Activated T-helper 17 cell treated with anti-CD3 and anti-CD28 coated beads, Interleukin-2, amount 50 U/mL, for 72 hours (primary cell): ENCODE data around the gene HERC5. TPM values are rescaled to one million over a fixed set of nuclear protein-coding genes. Genes with fewer than 3 reads are reported as not detected.
A peak's percentile ranks its signal among the peaks of the same experiment; 100 is the strongest.
"Not testable (repeated sequence)": the region's sequence is repeated elsewhere in the genome, so short reads cannot be mapped to it uniquely, and the experiment has no call there.

ENCODE experiments used
- ATAC-seq: fragments of 150-1000 bp; cut with Tn5 transposase; replicated peaks from 2 replicates; pipeline ENCODE4 v1.10.0; 2021; ENCODE audit warnings: mild to moderate bottlenecking, moderate library complexity
- H3K27ac Mint-ChIP-seq: one replicate; pipeline ENCODE4 v1.8.0; 2022; ENCODE audit warnings: mixed read lengths
- H3K27me3 Mint-ChIP-seq: one replicate; pipeline ENCODE4 v1.8.0; 2022; ENCODE audit warnings: mixed read lengths
- H3K36me3 Mint-ChIP-seq: one replicate; pipeline ENCODE4 v1.8.0; 2022; ENCODE audit warnings: low read depth, mild to moderate bottlenecking, mixed read lengths
- H3K4me1 Mint-ChIP-seq: one replicate; pipeline ENCODE4 v1.8.0; 2022; ENCODE audit warnings: mixed read lengths
- H3K4me3 Mint-ChIP-seq: one replicate; pipeline ENCODE4 v1.8.0; 2022; ENCODE audit warnings: mild to moderate bottlenecking, mixed read lengths
- H3K9me3 Mint-ChIP-seq: one replicate; pipeline ENCODE4 v1.8.0; 2022; ENCODE audit warnings: mixed read lengths
- total RNA-seq, 2 donors: library from RNA; stranded (reverse); gene quantifications; one replicate each; pipeline ENCODE4 v1.2.3, GENCODE V29; 2022

HERC5 gene
- 10 to 100 TPM; 26.1 to 26.9 TPM for total RNA-seq

DNA sequence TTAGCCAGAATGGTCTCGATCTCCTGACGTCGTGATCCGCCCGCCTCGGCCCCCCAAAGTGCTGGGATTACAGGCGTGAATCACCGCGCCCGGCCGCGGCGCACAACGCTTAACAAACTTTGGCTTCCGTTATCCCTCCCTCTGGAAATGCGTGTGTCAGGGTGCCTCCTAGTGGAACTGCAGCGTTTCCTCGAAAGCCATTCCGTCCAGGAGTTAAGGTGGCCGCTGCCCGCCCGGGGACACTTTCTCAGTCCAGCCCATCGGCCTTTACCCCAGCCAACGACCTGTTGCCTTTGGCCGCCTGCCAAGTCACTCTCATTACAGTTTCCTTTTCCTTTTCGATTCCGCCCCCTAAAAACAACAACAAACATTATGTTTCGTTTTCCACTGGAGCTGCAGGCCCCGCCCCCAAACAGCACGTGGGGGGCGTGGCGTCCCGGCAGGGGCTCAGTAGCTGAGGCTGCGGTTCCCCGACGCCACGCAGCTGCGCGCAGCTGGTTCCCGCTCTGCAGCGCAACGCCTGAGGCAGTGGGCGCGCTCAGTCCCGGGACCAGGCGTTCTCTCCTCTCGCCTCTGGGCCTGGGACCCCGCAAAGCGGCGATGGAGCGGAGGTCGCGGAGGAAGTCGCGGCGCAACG is at the start of gene HERC5:
TSS of gene HERC5 (plus strand) at position 450 of the 637 bp plus-strand sequence. CDS start at position 601, 151 bp downstream.
- peak within 1 kb of the TSS; percentile 87 for H3K4me3 Mint-ChIP-seq
- ATAC-seq = peak; percentile 95
- H3K36me3 Mint-ChIP-seq = peaks cover 19% of the 10 kb centered on the region
- H3K9me3 Mint-ChIP-seq = no peaks in the 10 kb centered on the region
- peak within 1 kb of the TSS; percentile 98 for H3K27ac Mint-ChIP-seq
- no peaks in the 10 kb centered on the region for H3K27me3 Mint-ChIP-seq
- H3K4me1 Mint-ChIP-seq = peaks cover 4% of the 10 kb centered on the region

DNA sequence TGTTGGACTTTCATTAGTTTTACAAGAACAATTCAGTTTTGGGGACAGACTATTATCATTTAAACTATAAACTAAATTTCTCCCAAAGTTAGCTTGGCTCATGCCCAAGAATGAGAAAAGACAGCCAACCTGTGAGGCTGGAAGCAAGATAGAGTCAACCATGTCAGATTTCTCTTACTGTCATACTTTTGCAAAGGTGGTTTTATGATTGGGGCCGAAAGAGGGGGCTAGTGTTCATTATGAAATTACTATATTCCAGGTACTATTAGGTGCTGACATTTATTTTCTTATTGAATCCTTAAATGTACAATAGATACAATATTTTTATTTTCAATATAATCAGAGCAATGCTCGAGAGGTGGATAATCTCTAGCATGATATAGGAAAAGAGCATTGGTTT is 47.7 kb upstream of the HERC5 start:
- no peak overlapping the region for H3K27ac Mint-ChIP-seq
- no peak for ATAC-seq
- H3K36me3 Mint-ChIP-seq = peaks cover 63% of the 10 kb centered on the region
- H3K9me3 Mint-ChIP-seq = no peaks in the 10 kb centered on the region
- H3K27me3 Mint-ChIP-seq = no peaks in the 10 kb centered on the region
- no peak overlapping the region for H3K4me3 Mint-ChIP-seq
- peaks cover 17% of the 10 kb centered on the region for H3K4me1 Mint-ChIP-seq

GRCh38 chr4:88409789-88410188 is 47.1 kb upstream of the HERC5 start:
- H3K27ac Mint-ChIP-seq = no peak overlapping the region

DNA sequence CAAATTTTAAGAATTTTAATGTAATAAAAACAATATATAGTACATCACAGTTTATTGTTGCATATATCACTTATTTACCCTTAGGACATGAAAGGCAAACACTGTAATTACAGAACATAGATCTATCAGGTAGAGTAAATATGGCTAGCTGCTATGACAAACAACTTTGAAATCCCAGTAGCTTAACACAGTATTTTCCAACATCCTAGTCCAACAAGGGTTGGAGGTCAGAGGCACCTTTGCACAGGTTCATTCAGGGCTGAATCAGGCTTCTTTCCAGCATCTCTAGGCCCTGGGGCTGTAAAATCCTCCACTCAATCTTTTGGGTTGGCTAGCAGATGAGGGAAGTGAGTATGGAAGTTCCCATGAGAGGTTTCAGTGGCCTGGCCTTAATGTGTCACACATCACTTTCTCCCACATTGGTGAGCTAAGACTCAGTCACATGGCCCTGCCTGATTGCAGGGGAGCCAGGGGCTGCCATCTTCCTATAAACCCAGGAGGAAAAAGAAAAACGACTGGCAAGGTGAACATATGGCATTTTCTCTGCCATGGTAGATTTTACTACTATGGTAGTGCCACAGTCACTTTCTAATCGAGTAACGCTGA is 45.3 kb upstream of the HERC5 start:
- H3K36me3 Mint-ChIP-seq = peaks cover 75% of the 10 kb centered on the region

More at GRCh38 chr4:88409789-88410188, 47.1 kb upstream of the HERC5 start:
- Mint-ChIP-seq H3K27me3 (no peaks in the 10 kb centered on the region), H3K36me3 (peaks cover 68% of the 10 kb centered on the region), H3K9me3 (no peaks in the 10 kb centered on the region), H3K4me1 (peaks cover 17% of the 10 kb centered on the region), H3K4me3 (no peak overlapping the region)
- ATAC-seq = no peak

DNA sequence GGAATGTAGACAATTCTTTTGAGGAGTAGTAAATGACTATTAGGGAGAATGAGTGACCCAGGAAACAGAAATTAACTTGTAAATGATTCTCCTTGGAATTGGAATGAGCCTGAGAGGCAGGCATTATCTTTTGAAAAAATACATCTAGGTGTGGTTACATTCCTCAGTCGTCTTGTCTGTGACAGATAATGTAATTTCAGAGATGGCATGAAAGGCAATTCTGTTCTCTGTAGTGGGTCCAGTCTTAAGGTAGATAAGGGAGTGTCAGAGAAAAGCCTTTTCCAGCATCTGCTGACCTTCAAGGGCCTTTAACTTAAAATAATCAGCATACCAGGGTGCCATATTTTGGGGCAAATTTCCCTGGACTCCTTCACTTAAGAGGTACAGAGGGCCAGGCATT is 43.1 kb upstream of the HERC5 start:
- ATAC-seq = no peak
- no peak overlapping the region for H3K27ac Mint-ChIP-seq
- H3K36me3 Mint-ChIP-seq = peaks cover 76% of the 10 kb centered on the region

More for the DNA sequence above, 45.3 kb upstream of the HERC5 start:
- ATAC-seq = peak; percentile 98
- Mint-ChIP-seq H3K4me3 (no peak overlapping the region), H3K9me3 (no peaks in the 10 kb centered on the region), H3K27me3 (no peaks in the 10 kb centered on the region), H3K4me1 (peaks cover 17% of the 10 kb centered on the region), H3K27ac (no peak overlapping the region)

DNA sequence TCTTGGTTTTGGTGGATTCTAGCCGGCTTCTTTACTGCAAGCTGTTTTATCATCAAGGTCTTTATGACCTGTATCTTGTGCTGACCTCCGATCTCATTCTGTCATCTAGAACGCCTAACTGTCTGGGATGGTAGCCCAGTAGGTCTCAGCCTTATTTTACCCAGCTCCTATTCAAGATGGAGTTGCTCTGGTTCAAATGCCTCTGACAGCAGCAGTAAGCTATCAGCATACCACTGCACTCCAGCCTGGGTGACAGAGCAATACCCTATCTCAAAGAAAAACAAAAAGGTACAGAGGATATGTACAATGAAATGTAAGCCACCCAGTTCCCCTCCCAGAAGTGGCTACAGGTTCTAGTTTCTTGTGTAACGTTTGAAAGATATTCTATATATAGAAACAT is 42.2 kb upstream of the HERC5 start:
- Mint-ChIP-seq H3K27me3 (no peaks in the 10 kb centered on the region), H3K36me3 (peaks cover 68% of the 10 kb centered on the region), H3K4me1 (peaks cover 12% of the 10 kb centered on the region), H3K27ac (no peak overlapping the region), H3K9me3 (no peaks in the 10 kb centered on the region), H3K4me3 (no peak overlapping the region)
- no peak for ATAC-seq

More for the DNA sequence above, 43.1 kb upstream of the HERC5 start:
- Mint-ChIP-seq H3K27me3 (no peaks in the 10 kb centered on the region), H3K4me3 (no peak overlapping the region), H3K4me1 (peaks cover 12% of the 10 kb centered on the region), H3K9me3 (no peaks in the 10 kb centered on the region)

DNA sequence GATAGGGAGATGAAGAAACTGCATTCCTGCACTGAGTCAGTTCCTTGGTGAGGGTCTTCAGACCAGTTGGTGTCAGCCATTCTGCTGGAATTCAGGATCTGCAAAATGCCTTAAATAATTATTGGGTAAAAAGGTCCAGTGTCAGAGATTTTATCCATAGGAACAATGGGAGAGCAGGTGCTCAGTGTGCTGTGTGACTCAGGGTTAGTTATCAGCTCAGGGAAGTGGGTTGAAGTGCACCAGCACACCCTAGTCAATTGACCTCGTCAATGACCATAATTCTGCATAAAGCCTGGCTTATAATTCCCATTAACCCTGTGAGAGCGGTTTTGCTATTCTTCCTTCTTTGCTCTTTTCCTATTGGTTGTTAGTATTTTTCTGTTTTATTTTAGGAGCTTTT is 40.9 kb upstream of the HERC5 start:
- Mint-ChIP-seq H3K4me1 (peaks cover 16% of the 10 kb centered on the region), H3K36me3 (peaks cover 56% of the 10 kb centered on the region), H3K27ac (no peak overlapping the region), H3K27me3 (no peaks in the 10 kb centered on the region), H3K4me3 (no peak overlapping the region), H3K9me3 (no peaks in the 10 kb centered on the region)
- no peak for ATAC-seq

DNA sequence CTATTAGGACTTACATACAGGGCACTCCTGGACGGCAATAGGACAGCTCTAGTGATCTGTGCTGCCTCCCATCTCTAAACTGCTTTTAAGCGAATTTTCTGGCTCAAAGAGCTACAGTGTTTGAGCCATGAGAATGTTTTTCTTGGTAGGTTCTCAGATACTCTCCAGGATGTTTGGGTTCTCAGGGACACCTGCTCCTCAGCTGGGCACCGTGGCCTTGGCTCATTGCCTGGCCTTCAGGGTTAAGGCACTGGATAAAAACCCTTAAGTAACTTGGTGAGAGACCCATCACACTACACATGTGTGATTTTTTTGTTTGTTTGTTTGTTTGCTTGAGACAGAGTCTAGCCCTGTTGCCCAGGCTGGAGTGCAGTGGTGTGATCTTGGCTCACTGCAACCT is 38.5 kb upstream of the HERC5 start:
- Mint-ChIP-seq H3K27me3 (no peaks in the 10 kb centered on the region), H3K4me1 (peaks cover 9% of the 10 kb centered on the region), H3K27ac (no peak overlapping the region), H3K4me3 (no peak overlapping the region), H3K9me3 (no peaks in the 10 kb centered on the region), H3K36me3 (peaks cover 48% of the 10 kb centered on the region)
- no peak for ATAC-seq

- no peak overlapping the region for H3K4me3 Mint-ChIP-seq
- H3K27ac Mint-ChIP-seq = peak overlapping the region; percentile 8
- peaks cover 47% of the 10 kb centered on the region for H3K36me3 Mint-ChIP-seq
- H3K4me1 Mint-ChIP-seq = peaks cover 9% of the 10 kb centered on the region
- ATAC-seq = no peak
- no peaks in the 10 kb centered on the region for H3K9me3 Mint-ChIP-seq
- H3K27me3 Mint-ChIP-seq = no peaks in the 10 kb centered on the region
Observed at GRCh38 chr4:88419874-88420273, 37.0 kb upstream of the HERC5 start.

GRCh38 chr4:88420844-88421243 is 36.1 kb upstream of the HERC5 start:
- Mint-ChIP-seq H3K36me3 (peaks cover 47% of the 10 kb centered on the region), H3K27ac (no peak overlapping the region), H3K4me3 (no peak overlapping the region), H3K9me3 (no peaks in the 10 kb centered on the region), H3K27me3 (no peaks in the 10 kb centered on the region), H3K4me1 (peaks cover 9% of the 10 kb centered on the region)
- ATAC-seq = no peak

DNA sequence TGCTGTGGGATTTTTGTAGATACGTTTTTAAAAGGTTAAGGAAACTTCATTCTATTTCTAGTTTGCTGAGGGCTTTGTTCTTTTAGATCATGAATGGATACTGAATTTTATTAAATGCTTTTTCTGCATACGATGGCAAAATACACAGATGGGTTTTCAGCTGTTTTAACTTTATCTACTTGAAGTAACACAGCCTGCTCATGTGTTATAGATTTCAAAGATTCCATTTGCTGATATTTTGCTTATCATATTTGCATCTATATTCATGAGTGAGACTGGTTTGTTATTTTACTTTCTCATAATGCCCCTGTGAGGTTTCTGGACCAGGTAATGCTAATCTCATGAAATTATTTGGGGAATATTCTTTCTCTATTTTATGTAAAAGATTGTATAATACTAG is 34.5 kb upstream of the HERC5 start:
- Mint-ChIP-seq H3K36me3 (peaks cover 49% of the 10 kb centered on the region), H3K27ac (no peak overlapping the region), H3K4me3 (no peak overlapping the region), H3K27me3 (no peaks in the 10 kb centered on the region), H3K9me3 (no peaks in the 10 kb centered on the region), H3K4me1 (peaks cover 9% of the 10 kb centered on the region)
- ATAC-seq = no peak

DNA sequence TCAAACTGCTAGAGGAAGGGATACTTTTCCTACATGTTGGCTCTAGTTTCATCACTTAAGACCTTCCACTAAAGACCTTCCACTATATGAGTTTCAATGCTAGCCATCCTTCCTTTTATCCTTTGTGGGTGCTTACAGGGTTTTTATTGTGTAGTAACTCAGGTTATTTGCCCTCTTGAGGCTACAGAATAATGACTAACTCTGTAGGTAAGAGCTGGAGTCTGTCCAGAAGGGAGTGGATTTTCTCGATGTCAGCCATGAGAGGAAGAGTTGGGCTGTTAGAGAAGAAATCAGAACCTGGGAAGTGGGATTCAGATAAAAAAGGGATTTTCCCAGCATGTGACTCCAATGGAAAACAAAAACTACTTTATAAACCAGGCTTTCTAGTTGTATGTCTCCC is 27.5 kb upstream of the HERC5 start:
- H3K4me3 Mint-ChIP-seq = no peak overlapping the region
- H3K27ac Mint-ChIP-seq = peak overlapping the region; percentile 13
- no peak for ATAC-seq
- no peaks in the 10 kb centered on the region for H3K9me3 Mint-ChIP-seq
- H3K36me3 Mint-ChIP-seq = peaks cover 49% of the 10 kb centered on the region
- no peaks in the 10 kb centered on the region for H3K4me1 Mint-ChIP-seq
- no peaks in the 10 kb centered on the region for H3K27me3 Mint-ChIP-seq

- Mint-ChIP-seq H3K27ac (no peak overlapping the region), H3K4me1 (peaks cover 5% of the 10 kb centered on the region), H3K9me3 (no peaks in the 10 kb centered on the region), H3K36me3 (peaks cover 61% of the 10 kb centered on the region), H3K4me3 (no peak overlapping the region), H3K27me3 (no peaks in the 10 kb centered on the region)
- no peak for ATAC-seq
Observed at GRCh38 chr4:88435987-88436693, 20.8 kb upstream of the HERC5 start.

GRCh38 chr4:88437873-88438272 is 19.0 kb upstream of the HERC5 start:
- not testable (repeated sequence) for H3K4me1 Mint-ChIP-seq, H3K27me3 Mint-ChIP-seq, ATAC-seq, H3K27ac Mint-ChIP-seq, H3K9me3 Mint-ChIP-seq, H3K4me3 Mint-ChIP-seq
- H3K36me3 Mint-ChIP-seq = peaks cover 75% of the 10 kb centered on the region
